ENCODE results near the gene HSPA1B.
"Not testable (repeated sequence)": the region's sequence is repeated elsewhere in the genome, so short reads cannot be mapped to it uniquely, and the experiment has no call there.

Gene HSPA1B

DNA sequence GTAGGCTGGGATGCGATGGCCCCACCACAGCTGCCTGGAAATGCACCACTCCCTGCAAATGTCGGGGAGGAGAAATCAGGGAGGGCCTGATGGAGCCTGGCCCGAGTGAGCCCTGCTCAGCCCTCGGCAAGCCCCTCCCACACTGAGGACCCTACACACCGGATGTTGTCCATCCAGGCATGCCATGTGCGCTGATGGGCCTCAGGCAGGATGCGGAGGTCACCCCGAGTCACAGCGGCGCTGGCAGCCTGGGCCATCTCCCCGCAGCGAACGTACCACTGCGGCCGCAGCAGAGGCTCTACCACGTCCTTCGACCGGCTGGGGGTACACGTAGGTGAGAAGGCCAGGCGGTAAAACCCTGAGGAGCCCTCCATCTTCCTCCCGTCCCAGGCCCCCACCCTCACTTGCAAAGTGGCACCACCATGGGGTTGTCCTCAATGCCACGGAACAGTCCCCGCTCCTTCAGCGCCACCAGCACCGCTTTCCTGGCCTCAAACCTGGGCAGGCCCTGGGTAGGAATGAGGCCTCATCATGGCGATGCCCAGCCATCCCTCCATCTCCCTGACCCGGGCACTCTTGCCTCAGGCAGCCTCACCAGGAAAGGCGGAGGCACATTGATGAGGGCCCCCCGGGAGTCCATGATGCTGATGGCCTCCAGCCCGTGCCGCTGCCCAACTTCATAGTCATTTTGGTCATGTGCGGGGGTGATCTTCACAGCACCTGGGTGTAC lies 45.2 kb upstream of the HSPA1B start:
- no peak overlapping the region for H3K4me3 ChIP-seq
- TF ChIP-seq, protein P1, sequence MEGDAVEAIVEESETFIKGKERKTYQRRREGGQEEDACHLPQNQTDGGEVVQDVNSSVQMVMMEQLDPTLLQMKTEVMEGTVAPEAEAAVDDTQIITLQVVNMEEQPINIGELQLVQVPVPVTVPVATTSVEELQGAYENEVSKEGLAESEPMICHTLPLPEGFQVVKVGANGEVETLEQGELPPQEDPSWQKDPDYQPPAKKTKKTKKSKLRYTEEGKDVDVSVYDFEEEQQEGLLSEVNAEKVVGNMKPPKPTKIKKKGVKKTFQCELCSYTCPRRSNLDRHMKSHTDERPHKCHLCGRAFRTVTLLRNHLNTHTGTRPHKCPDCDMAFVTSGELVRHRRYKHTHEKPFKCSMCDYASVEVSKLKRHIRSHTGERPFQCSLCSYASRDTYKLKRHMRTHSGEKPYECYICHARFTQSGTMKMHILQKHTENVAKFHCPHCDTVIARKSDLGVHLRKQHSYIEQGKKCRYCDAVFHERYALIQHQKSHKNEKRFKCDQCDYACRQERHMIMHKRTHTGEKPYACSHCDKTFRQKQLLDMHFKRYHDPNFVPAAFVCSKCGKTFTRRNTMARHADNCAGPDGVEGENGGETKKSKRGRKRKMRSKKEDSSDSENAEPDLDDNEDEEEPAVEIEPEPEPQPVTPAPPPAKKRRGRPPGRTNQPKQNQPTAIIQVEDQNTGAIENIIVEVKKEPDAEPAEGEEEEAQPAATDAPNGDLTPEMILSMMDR (IDR thresholded peaks at IDR 0.05), result no peak
- no peak overlapping the region for H3K27ac ChIP-seq
- no peak for DNase-seq (ENCODE audit: low spot score)

DNA sequence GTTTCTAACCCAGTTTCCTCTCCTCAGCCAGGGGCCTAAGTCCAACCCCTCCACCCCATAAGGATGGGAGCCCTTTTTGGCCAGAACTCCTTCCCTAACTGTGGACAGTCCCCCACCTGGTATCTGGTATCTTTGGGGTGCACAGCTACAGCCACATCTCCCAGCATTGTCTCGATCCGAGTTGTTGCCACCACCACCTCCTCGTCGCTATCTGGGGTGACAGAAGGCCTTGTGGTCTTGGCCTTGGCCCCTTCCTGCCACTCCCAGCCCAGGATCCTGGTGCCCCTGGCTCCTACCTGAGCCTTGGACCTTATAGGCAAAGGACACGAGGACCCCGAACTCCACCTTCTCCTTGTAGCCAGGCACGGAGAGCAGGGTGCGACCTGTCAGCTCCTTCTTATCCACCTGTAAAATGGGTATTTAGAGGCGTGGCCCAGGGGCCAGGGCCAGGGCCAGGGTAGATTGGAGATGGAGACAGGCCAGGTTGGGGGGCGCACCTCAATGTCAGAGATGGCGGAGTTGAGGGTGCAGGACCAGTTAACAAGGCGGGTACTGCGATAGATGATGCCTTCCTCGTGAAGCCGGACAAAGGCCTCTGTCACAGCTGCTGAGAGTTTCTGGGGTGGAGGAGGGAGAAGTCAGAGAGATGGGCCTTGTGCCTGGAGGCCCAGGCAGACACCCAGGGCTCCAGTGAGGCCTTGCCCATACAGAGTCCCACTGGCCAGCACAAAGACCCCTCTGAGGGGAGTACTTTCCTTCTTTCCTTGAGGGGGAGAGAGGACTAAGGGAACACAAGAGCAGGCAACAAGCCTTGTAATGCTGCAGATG lies 43.2 kb upstream of the HSPA1B start:
- H3K27ac ChIP-seq, result no peak overlapping the region
- no peak for DNase-seq (ENCODE audit: low spot score)
- TF ChIP-seq, protein P1 (IDR thresholded peaks at IDR 0.05), result no peak
- H3K4me3 ChIP-seq, result no peak overlapping the region

DNA sequence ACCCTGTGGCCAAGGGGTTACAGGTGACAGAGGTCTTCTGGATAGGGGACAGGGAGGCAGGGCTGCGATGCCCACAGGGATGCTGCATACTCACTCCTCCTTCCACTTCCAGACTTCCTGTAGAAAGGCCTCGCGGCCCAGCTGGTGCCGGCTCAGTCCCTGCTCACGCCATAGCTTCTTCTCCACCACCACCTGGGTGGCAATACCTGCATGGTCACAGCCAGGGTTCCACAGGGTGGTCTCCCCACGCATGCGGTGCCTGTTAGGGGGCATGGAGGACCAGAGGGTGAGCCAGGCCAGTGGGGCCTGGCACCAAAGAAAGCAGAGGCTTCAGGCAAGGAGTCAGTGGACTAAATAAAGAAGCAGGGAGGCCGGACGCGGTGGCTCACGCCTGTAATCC lies 42.1 kb upstream of the HSPA1B start:
- no peak overlapping the region for H3K4me3 ChIP-seq
- H3K27ac ChIP-seq, result no peak overlapping the region
- no peak for DNase-seq (ENCODE audit: low spot score)
- TF ChIP-seq, protein P1 (IDR thresholded peaks at IDR 0.05), result no peak

DNA sequence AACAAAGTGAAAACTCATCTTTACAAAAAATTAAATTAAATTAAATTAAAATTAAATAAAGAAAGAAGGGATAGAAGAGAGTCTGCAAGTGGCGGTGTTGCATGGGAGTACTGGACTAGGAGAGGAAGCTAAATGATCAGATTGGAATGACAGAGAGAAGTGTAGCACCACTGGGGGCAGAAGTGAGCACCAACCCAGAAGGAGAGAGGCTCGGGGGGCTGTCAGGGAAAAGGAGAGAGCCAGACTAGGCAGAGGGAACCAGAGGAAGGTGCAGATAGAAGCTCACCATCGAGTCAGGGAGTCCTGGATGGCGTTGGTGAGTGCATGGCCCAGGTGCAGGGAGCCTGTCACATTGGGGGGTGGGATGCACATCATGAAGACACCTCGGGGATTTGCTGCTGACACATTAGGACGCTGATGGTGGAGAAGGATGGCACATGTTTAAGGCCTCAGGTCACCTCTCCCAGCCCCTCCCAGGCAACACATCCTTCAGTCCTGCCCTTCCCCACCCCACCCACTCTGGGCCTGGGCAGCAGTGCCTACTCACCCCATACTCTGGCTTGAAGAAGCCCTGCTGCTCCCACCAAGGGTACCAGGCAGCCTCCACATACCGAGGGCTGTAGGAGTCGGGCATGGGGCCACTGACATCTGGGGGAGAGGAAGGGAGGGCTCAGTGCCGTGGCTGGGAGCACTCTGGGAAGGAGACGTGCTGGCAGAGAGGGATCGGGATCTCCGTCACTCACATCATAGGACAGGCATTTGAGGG lies 36.0 kb upstream of the HSPA1B start:
- TF ChIP-seq, protein P1 (IDR thresholded peaks at IDR 0.05), result no peak
- DNase-seq (ENCODE audit: low spot score), result peak; percentile 70
- H3K4me3 ChIP-seq, result no peak overlapping the region
- no peak overlapping the region for H3K27ac ChIP-seq

DNA sequence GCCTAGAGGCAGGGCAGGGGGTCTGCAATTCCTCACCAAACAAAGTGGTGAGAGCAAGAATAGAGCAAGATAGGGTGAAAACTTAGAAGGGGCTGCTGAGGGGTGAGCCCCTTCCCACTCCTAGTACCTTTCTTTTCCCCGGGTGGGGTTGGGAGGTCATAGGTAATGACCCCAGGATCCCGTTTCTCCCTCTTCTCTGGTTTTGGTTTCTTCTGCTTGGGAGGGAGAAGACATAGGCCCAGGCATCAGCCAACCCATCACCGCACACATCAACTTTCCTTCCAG lies 35.5 kb upstream of the HSPA1B start:
- TF ChIP-seq, protein P1 (IDR thresholded peaks at IDR 0.05), result no peak
- no peak overlapping the region for H3K27ac ChIP-seq

DNA sequence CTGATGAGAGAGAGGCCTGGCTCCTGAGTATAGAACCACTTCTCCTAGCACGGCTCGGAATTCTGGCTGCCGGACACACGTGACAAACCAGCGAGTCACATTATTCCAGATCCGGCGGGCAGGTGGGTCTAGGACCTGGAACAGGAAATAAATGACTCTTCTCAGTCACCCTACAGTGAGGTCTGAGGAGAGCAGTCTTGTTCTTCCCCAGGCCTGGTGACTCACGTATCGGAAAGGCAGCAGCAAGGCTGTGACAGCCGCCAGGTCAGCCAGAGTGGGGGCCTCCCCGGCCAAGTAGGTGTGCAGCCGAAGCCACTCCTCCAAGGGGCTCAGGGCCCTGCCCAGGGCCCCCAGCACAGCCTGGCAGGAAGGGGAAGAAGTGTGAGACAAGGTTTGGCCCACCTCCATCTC lies 34.8 kb upstream of the HSPA1B start:
- TF ChIP-seq, protein P1 (IDR thresholded peaks at IDR 0.05), result no peak
- no peak for DNase-seq (ENCODE audit: low spot score)
- Histone ChIP-seq H3K4me3 (no peak overlapping the region), H3K27ac (no peak overlapping the region)

More for the DNA sequence above, 35.5 kb upstream of the HSPA1B start:
- no peak overlapping the region for H3K4me3 ChIP-seq
- DNase-seq (ENCODE audit: low spot score), result no peak

- Histone ChIP-seq H3K27ac (peak overlapping the region; percentile 91 to 97), H3K4me3 (peak overlapping the region; percentile 94)
- not testable (repeated sequence) for DNase-seq (ENCODE audit: low spot score)
These were observed 33.7 kb upstream of the HSPA1B start for GRCh38 chr6:31793927-31794245.

Data from coronary artery (tissue), 2 donors.